Smooth muscle cell (in vitro differentiated cells): Measurements from ENCODE around the gene TIMD4. TPM values are rescaled to one million over a fixed set of nuclear protein-coding genes. Genes with fewer than 3 reads are reported as not detected.

Experiments
- DNase-seq: peaks from one replicate; lab custom pipeline; 2025; ENCODE audit not compliant: unreplicated experiment; lab: John Stamatoyannopoulos, UW
- H2AFZ ChIP-seq: fragments of 200-600 bp; sonication (generic); 2 replicates; pipeline ENCODE4 v1.6.0; 2016; ENCODE audit warnings: antibody characterized with exemption, low read depth, mild to moderate bottlenecking
- H3F3A ChIP-seq: fragments of 200-600 bp; sonication (generic); 2 replicates; pipeline ENCODE4 v1.6.0; 2017; ENCODE audit warnings: antibody characterized with exemption, low read depth
- H3K27ac ChIP-seq: fragments of 200-600 bp; sonication (generic); 2 replicates; pipeline ENCODE4 v1.5.1; 2016; ENCODE audit warnings: low read depth, mild to moderate bottlenecking
- H3K27me3 ChIP-seq: fragments of 200-600 bp; sonication (generic); 2 replicates; pipeline ENCODE4 v1.6.1; 2016; ENCODE audit warnings: low read depth, mild to moderate bottlenecking
- H3K36me3 ChIP-seq: fragments of 200-600 bp; sonication (generic); 2 replicates; pipeline ENCODE4 v1.5.1; 2016; ENCODE audit warnings: low read depth
- H3K4me1 ChIP-seq: fragments of 200-600 bp; sonication (generic); 2 replicates; pipeline ENCODE4 v1.5.1; 2016; ENCODE audit warnings: low read depth
- H3K4me2 ChIP-seq: fragments of 200-600 bp; sonication (generic); 2 replicates; pipeline ENCODE4 v1.6.0; 2016; ENCODE audit warnings: mild to moderate bottlenecking
- H3K4me3 ChIP-seq: fragments of 200-600 bp; sonication (generic); 2 replicates; pipeline ENCODE4 v1.5.1; 2016; ENCODE audit warnings: mild to moderate bottlenecking
- H3K79me2 ChIP-seq: fragments of 200-600 bp; sonication (generic); 2 replicates; pipeline ENCODE4 v1.6.0; 2016; ENCODE audit warnings: low read depth, mild to moderate bottlenecking
- H3K9ac ChIP-seq: fragments of 200-600 bp; sonication (generic); 2 replicates; pipeline ENCODE4 v1.6.0; 2016; ENCODE audit warnings: low read depth
- H3K9me3 ChIP-seq: fragments of 200-600 bp; sonication (generic); replicated peaks from 2 replicates; pipeline ENCODE4 v1.5.1; 2016; ENCODE audit warnings: low read depth
- H4K20me1 ChIP-seq: fragments of 200-600 bp; sonication (generic); 2 replicates; pipeline ENCODE4 v1.6.0; 2016; ENCODE audit warnings: low read depth
- WGBS: methylation state at CpG from one replicate; pipeline ENCODE4 v1.1.7; 2016; ENCODE audit warnings: low lambda C conversion rate; 5-methylcytosine and 5-hydroxymethylcytosine counted together
- polyA plus RNA-seq: library from polyadenylated mRNA; unstranded; fragments of >200 nt; fragmentation: Nextera tagmentation; extraction: Ambion mirVana; gene quantifications from 2 replicates; pipeline ENCODE4 v1.2.1, GENCODE V29; 2016
- total RNA-seq: library from RNA; depleted of rRNA; stranded (reverse); fragments of >200 nt; gene quantifications from 2 replicates; pipeline ENCODE4 v1.2.3, GENCODE V29; 2014
- TF ChIP-seq, protein P1 (sequence below): fragments of 200-600 bp; sonication (generic); IDR thresholded peaks from 2 replicates; pipeline ENCODE4 v1.5.1; 2017; ENCODE audit warnings: borderline replicate concordance, mild to moderate bottlenecking, antibody characterized with exemption; ENCODE audit not compliant: insufficient read depth, poor library complexity, severe bottlenecking

Gene TIMD4
- total and polyA plus RNA-seq, 2 experiments from 2014 or later, result not detected

DNA sequence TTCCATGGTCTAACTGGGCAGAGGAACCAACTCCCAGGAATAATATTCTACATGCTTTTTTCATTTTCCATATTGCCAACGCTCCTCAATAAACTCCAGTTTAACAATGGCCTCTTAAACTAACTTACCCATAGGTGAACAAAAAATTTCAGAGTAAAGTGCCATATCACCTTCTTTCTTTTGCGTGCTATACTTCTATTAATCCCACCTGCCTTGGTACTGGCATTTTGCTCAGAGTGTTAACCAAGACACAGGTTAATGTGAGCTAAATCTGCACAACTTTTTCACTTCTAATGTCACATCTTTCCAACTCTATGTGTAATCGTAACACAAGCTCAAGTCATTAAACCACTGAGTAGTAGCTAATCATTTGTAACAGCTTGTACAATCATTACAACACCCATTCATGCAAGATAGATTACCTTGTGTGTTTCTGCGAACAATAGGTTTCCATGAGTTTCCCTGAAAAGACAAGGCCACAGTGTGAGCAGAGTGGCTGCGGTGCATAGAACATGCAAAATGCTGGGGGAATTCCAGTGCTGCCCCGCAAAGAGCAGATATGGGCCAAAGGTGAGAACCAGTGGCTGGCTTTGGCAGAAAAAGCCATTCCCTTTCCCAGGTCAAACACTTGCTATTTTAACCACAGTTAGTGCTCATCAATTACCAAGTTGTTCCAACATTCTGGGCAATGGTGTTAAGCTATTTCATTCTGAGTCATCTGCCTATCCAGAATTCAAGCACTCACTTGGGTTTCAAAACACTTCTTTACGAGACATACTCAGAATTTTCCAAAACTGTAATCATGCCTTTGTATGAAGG is 42.8 kb downstream of the TIMD4 start:
- Histone ChIP-seq H3K27me3 (no peaks in the 10 kb centered on the region), H3K79me2 (no peaks in the 10 kb centered on the region), H4K20me1 (no peaks in the 10 kb centered on the region), H3K4me2 (no peak overlapping the region), H3K9ac (no peak overlapping the region), H3K4me3 (no peak overlapping the region), H3K4me1 (no peaks in the 10 kb centered on the region), H2AFZ (no peak overlapping the region), H3K9me3 (no peaks in the 10 kb centered on the region), H3K27ac (no peak overlapping the region), H3F3A (no peaks in the 10 kb centered on the region), H3K36me3 (no peaks in the 10 kb centered on the region)
- TF ChIP-seq, protein P1, sequence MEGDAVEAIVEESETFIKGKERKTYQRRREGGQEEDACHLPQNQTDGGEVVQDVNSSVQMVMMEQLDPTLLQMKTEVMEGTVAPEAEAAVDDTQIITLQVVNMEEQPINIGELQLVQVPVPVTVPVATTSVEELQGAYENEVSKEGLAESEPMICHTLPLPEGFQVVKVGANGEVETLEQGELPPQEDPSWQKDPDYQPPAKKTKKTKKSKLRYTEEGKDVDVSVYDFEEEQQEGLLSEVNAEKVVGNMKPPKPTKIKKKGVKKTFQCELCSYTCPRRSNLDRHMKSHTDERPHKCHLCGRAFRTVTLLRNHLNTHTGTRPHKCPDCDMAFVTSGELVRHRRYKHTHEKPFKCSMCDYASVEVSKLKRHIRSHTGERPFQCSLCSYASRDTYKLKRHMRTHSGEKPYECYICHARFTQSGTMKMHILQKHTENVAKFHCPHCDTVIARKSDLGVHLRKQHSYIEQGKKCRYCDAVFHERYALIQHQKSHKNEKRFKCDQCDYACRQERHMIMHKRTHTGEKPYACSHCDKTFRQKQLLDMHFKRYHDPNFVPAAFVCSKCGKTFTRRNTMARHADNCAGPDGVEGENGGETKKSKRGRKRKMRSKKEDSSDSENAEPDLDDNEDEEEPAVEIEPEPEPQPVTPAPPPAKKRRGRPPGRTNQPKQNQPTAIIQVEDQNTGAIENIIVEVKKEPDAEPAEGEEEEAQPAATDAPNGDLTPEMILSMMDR, result no peak
- whole genome bisulfite sequencing, result 81% methylated on average over 7 of the region's 7 CpGs
- DNase-seq, result no peak

GRCh38 chr5:156918311-156918845 is 44.6 kb downstream of the TIMD4 start:
- Histone ChIP-seq H3K27ac (no peak overlapping the region), H4K20me1 (no peaks in the 10 kb centered on the region), H2AFZ (no peak overlapping the region), H3K9ac (no peak overlapping the region), H3K9me3 (no peaks in the 10 kb centered on the region), H3K36me3 (no peaks in the 10 kb centered on the region), H3K4me2 (no peak overlapping the region), H3K4me3 (no peak overlapping the region), H3K79me2 (no peaks in the 10 kb centered on the region), H3K4me1 (no peaks in the 10 kb centered on the region), H3F3A (no peaks in the 10 kb centered on the region), H3K27me3 (no peaks in the 10 kb centered on the region)
- TF ChIP-seq, protein P1, result no peak
- DNase-seq, result no peak
- WGBS, result 89% methylated on average over 8 of the region's 8 CpGs

- 68% methylated on average over 2 of the region's 2 CpGs for WGBS
Observed at GRCh38 chr5:156914371-156914737, 48.7 kb downstream of the TIMD4 start.

More at GRCh38 chr5:156914371-156914737, 48.7 kb downstream of the TIMD4 start:
- Histone ChIP-seq H3K79me2 (no peaks in the 10 kb centered on the region), H3K4me1 (no peaks in the 10 kb centered on the region), H3K36me3 (no peaks in the 10 kb centered on the region), H3K9ac (no peak overlapping the region), H3K4me2 (no peak overlapping the region), H3K27ac (no peak overlapping the region), H3K4me3 (no peak overlapping the region), H3K27me3 (no peaks in the 10 kb centered on the region), H2AFZ (no peak overlapping the region), H3F3A (no peaks in the 10 kb centered on the region), H3K9me3 (no peaks in the 10 kb centered on the region), H4K20me1 (no peaks in the 10 kb centered on the region)
- DNase-seq, result no peak
- TF ChIP-seq, protein P1, result no peak
